D341Med (cell line): Measurements from ENCODE around the gene PCDHGB2.
"Not testable (repeated sequence)": the region's sequence is repeated elsewhere in the genome, so short reads cannot be mapped to it uniquely, and the experiment has no call there.

Experiments
- DNase-seq: peaks from one replicate; pipeline ENCODE4 v3.0.0; 2012; ENCODE audit warnings: low spot score

PCDHGB2 gene

DNA sequence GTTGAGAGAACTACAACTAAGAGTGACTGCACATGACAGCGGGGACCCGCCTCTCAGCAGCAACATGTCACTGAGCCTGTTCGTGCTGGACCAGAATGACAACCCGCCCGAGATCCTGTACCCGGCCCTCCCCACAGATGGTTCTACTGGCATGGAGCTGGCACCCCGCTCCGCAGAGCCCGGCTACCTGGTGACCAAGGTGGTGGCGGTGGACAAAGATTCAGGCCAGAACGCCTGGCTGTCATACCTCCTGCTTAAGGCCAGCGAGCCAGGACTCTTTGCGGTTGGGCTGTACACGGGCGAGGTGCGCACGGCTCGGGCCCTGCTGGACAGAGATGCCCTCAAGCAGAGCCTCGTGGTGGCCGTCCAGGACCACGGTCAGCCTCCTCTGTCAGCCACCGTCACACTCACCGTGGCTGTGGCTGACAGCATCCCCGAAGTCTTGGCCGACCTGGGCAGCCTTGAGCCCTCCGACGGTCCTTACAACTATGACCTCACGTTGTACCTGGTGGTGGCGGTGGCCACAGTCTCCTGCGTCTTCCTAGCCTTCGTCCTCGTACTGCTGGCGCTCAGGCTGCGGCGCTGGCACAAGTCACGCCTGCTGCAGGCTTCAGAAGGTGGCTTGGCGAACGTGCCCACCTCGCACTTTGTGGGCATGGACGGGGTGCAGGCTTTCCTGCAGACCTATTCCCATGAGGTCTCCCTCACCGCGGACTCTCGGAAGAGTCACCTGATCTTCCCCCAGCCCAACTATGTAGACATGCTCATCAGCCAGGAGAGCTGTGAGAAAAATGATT is 24.9 kb downstream of the PCDHGB2 start:
- no peak for DNase-seq

DNA sequence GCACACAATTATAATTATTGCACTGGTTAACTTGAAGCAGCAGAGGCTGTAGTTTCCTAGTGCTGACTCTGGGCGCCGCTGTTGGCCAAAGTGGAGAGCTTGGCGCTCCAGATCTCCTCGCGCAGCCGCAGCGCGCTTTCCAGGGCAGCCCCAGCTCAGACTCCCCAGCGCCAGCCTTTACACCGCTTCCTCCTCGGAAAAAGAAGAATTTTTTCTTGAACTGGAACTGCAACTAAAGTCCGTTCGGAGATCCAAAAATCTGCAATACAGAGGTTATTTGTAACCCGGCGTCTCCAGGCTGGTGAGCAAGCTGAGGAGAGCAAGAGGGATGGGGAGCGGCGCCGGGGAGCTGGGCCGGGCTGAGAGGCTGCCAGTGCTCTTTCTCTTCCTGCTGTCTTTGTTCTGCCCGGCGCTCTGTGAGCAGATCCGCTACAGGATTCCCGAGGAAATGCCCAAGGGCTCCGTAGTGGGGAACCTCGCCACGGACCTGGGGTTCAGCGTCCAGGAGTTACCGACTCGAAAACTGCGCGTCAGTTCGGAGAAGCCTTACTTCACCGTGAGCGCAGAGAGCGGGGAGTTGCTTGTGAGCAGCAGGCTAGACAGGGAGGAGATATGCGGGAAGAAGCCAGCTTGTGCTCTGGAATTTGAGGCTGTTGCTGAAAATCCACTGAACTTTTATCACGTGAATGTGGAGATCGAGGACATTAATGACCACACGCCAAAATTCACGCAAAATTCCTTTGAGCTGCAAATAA is 27.9 kb downstream of the PCDHGB2 start, which contains the start of gene PCDHGB4:
Gene PCDHGB4 (plus strand): TSS at position 142 of the 755 bp plus-strand sequence. CDS start 187 bp downstream, at position 329.
- not testable (repeated sequence) for DNase-seq

DNA sequence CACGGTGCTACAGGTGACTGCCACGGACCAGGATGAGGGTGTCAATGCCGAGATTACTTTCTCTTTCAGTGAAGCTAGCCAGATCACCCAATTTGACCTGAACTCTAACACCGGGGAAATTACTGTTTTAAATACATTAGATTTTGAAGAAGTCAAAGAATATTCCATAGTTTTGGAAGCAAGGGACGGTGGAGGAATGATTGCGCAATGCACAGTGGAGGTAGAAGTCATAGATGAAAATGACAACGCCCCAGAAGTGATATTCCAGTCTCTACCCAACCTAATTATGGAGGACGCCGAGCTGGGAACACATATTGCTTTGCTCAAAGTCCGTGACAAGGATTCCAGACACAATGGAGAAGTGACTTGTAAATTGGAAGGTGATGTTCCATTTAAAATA is 28.9 kb downstream of the PCDHGB2 start:
- DNase-seq, result no peak

DNA sequence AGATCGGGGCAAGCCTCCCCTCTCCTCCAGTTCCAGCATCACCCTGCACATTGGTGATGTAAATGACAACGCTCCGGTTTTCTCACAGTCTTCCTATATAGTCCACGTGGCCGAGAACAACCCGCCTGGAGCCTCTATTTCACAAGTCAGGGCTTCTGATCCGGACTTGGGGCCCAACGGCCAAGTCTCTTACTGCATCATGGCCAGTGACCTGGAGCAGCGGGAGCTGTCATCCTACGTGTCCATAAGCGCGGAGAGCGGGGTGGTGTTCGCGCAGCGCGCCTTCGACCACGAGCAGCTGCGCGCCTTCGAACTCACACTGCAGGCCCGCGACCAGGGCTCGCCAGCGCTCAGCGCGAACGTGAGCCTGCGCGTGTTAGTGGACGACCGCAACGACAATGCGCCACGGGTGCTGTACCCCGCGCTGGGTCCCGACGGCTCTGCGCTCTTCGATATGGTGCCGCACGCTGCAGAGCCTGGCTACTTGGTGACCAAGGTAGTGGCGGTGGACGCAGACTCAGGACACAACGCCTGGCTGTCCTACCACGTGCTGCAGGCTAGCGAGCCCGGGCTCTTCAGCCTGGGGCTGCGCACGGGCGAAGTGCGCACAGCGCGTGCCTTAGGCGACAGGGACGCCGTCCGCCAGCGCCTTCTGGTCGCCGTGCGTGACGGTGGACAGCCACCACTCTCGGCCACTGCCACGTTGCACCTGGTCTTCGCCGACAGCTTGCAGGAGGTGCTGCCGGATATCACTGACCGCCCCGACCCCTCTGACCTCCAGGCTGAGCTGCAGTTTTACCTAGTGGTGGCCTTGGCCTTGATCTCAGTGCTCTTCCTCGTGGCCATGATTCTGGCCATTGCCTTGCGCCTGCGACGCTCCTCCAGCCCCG is 29.6 kb downstream of the PCDHGB2 start:
- no peak for DNase-seq

DNA sequence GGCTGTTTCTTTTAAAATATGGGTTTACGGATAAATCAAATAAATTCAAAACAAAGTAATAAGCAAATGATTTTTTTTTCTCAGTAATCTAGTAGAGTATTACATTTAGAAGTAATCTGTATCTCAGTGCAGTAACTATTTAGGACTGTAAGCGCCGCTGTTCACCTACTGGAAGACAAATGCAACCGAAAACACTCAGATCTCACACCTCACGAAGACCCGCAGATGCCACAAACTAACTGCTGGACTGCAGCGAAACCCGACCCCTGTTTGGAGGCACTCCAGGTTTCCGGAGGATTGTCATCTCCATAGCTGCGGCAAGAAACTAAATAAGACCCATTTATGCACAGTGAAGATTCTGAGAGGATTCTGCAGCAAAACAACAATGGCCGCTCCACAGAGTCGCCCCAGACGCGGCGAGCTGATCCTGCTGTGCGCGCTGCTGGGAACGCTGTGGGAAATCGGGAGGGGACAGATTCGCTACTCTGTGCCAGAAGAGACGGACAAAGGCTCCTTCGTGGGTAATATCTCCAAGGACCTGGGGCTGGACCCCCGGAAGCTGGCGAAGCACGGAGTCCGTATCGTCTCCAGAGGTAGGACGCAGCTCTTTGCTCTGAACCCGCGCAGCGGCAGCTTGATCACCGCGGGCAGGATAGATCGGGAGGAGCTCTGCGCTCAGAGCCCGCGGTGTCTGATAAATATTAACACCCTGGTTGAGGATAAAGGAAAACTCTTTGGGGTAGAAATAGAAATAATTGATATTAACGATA is 32.8 kb downstream of the PCDHGB2 start, which contains the start of gene PCDHGA8:
Gene PCDHGA8 (plus strand): TSS at position 205 of the 770 bp plus-strand sequence. CDS start 181 bp downstream, at position 386.
- no peak for DNase-seq

- DNase-seq, result no peak
Observed at GRCh38 chr5:141393267-141393666, 33.5 kb downstream of the PCDHGB2 start.

GRCh38 chr5:141394401-141395187 is 34.8 kb downstream of the PCDHGB2 start:
- DNase-seq, result not testable (repeated sequence)

GRCh38 chr5:141397756-141398551 is 38.2 kb downstream of the PCDHGB2 start, which contains the start of gene PCDHGB5:
Gene PCDHGB5, plus strand, starts transcription at chr5:141397947. Its CDS starts 181 bp downstream, at chr5:141398128.
- DNase-seq, result not testable (repeated sequence)

DNA sequence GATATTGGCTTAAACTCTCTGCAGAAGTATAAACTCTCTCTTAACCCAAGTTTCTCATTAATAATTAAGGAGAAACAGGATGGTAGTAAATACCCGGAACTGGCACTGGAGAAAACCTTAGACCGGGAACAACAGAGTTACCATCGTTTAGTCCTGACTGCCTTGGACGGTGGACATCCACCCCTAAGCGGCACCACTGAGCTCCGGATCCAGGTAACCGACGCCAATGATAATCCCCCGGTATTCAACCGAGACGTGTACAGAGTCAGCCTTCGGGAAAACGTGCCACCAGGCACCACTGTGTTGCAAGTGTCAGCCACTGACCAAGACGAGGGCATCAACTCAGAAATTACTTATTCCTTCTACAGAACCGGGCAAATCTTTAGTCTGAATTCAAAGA is 38.8 kb downstream of the PCDHGB2 start:
- no peak for DNase-seq

GRCh38 chr5:141399555-141400258 is 39.9 kb downstream of the PCDHGB2 start:
- DNase-seq, result no peak

GRCh38 chr5:141402553-141403243 is 42.9 kb downstream of the PCDHGB2 start, which contains the start of gene PCDHGA9:
Gene PCDHGA9, plus strand, starts transcription at chr5:141402778. Its CDS starts 175 bp downstream, at chr5:141402953.
- DNase-seq, result peak; percentile 56

GRCh38 chr5:141403387-141403786 is 43.6 kb downstream of the PCDHGB2 start:
- DNase-seq, result no peak

DNA sequence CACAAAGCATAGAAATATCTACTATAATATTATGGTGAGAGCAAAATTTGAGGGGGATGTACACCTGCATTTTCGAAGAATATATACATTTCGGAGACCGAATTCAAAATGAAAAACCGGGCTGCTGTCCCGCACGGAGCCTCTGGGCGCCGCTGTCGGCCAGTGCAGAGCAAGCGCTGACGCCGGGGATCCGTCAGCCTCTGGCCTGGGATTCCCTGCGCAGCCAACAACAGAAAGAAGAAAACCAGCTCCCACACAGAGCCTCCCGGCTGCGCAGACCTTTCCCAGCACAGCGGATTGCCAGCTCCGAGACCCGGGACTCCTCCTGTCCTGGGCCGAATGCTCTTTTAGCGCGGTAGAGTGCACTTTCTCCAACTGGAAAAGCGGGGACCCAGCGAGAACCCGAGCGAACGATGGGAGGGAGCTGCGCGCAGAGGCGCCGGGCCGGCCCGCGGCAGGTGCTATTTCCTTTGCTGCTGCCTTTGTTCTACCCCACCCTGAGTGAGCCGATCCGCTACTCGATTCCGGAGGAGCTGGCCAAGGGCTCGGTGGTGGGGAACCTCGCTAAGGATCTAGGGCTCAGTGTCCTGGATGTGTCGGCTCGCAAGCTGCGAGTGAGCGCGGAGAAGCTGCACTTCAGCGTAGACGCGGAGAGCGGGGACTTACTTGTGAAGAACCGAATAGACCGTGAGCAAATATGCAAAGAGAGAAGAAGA is 48.2 kb downstream of the PCDHGB2 start, which contains the start of gene PCDHGB6:
Gene PCDHGB6 (plus strand): TSS at position 232 of the 716 bp plus-strand sequence. CDS start 182 bp downstream, at position 414.
- not testable (repeated sequence) for DNase-seq

- DNase-seq, result no peak
Observed at GRCh38 chr5:141409598-141410306, 50.0 kb downstream of the PCDHGB2 start.

GRCh38 chr5:141411575-141411974 is 51.8 kb downstream of the PCDHGB2 start:
- no peak for DNase-seq
